ENCODE measurements around the gene RASD1.
"Not testable (repeated sequence)": the region's sequence is repeated elsewhere in the genome, so short reads cannot be mapped to it uniquely, and the experiment has no call there.

The RASD1 gene

GRCh38 chr17:17492571-17492970 lies 3.6 kb downstream of the RASD1 start:
- TF ChIP-seq CTCF (IDR thresholded peaks at IDR 0.05; ENCODE audit: insufficient read depth, low read depth, low read length, missing control alignments) = no peak
- no peak overlapping the region for H3K4me3 ChIP-seq (ENCODE audit: low read depth, low read length)
- no peak for DNase-seq (ENCODE audit: low read depth)

- DNase-seq (ENCODE audit: low read depth) = no peak
- no peak for TF ChIP-seq CTCF (IDR thresholded peaks at IDR 0.05; ENCODE audit: insufficient read depth, low read depth, low read length, missing control alignments)
- H3K4me3 ChIP-seq (ENCODE audit: low read depth, low read length) = no peak overlapping the region
These were observed 4.1 kb downstream of the RASD1 start for GRCh38 chr17:17492085-17492484.

- no peak overlapping the region for H3K4me3 ChIP-seq (ENCODE audit: low read depth, low read length)
- no peak for TF ChIP-seq CTCF (IDR thresholded peaks at IDR 0.05; ENCODE audit: insufficient read depth, low read depth, low read length, missing control alignments)
- DNase-seq (ENCODE audit: low read depth) = no peak
These were observed 4.6 kb downstream of the RASD1 start for GRCh38 chr17:17491546-17491988.

- DNase-seq (ENCODE audit: low read depth) = no peak
- no peak for TF ChIP-seq CTCF (IDR thresholded peaks at IDR 0.05; ENCODE audit: insufficient read depth, low read depth, low read length, missing control alignments)
- H3K4me3 ChIP-seq (ENCODE audit: low read depth, low read length) = no peak overlapping the region
These were observed 5.1 kb downstream of the RASD1 start for GRCh38 chr17:17491031-17491471.

GRCh38 chr17:17487998-17488397 lies 8.2 kb downstream of the RASD1 start:
- TF ChIP-seq CTCF (IDR thresholded peaks at IDR 0.05; ENCODE audit: insufficient read depth, low read depth, low read length, missing control alignments) = no peak
- no peak for DNase-seq (ENCODE audit: low read depth)
- no peak overlapping the region for H3K4me3 ChIP-seq (ENCODE audit: low read depth, low read length)

GRCh38 chr17:17486416-17486815 lies 9.8 kb downstream of the RASD1 start:
- H3K4me3 ChIP-seq (ENCODE audit: low read depth, low read length); DNase-seq (ENCODE audit: low read depth): not testable (repeated sequence)

- H3K4me3 ChIP-seq (ENCODE audit: low read depth, low read length) = no peak overlapping the region
- no peak for TF ChIP-seq CTCF (IDR thresholded peaks at IDR 0.05; ENCODE audit: insufficient read depth, low read depth, low read length, missing control alignments)
- DNase-seq (ENCODE audit: low read depth) = no peak
These were observed 10.8 kb downstream of the RASD1 start for GRCh38 chr17:17485420-17485819.

All from GM12865 (cell line).